PC-3 (cell line): ENCODE results near the gene SLC30A7. TPM values are rescaled to one million over a fixed set of nuclear protein-coding genes. Genes with fewer than 3 reads are reported as not detected.
A peak's percentile ranks its signal among the peaks of the same experiment; 100 is the strongest.

Source experiments
- ATAC-seq: fragments of 200-7000 bp; cut with Tn5 transposase; 2 replicates; pipeline ENCODE4 v1.9.1; 2020; ENCODE audit warnings: mild to moderate bottlenecking, moderate library complexity
- BruUV-seq: library from RNA; stranded (reverse); fragments of 400-500 nt; replicated peaks from 2 replicates; lab custom pipeline; 2021; lab: Mats Ljungman, UMichigan
- CTCF ChIA-PET: fragments of 300-600 bp; sonication (Branson Sonifier 250); formaldehyde crosslinking; loops from one replicate; lab custom pipeline; 2022; ENCODE audit warnings: antibody characterized with exemption; lab: Charles Lee
- POLR2A ChIA-PET: fragments of 300-600 bp; sonication (Branson Sonifier 250); formaldehyde crosslinking; loops from one replicate; lab custom pipeline; 2022; ENCODE audit warnings: antibody characterized with exemption; ENCODE audit not compliant: unreplicated experiment; lab: Charles Lee
- DNase-seq: peaks from one replicate; pipeline ENCODE4 v3.0.0-alpha.2; 2015
- H2AFZ ChIP-seq: fragments of 300-600 bp; sonication (generic); 2 replicates; pipeline ENCODE4 v1.6.0; 2016; ENCODE audit warnings: antibody characterized with exemption, low read length
- H3F3A ChIP-seq: fragments of 300-600 bp; sonication (generic); one replicate; pipeline ENCODE4 v1.6.0; 2017; ENCODE audit warnings: antibody characterized with exemption, low read length, control low read depth, mild to moderate bottlenecking; ENCODE audit not compliant: unreplicated experiment
- H3K27ac ChIP-seq: fragments of 300-600 bp; sonication (generic); 2 replicates; pipeline ENCODE4 v1.5.1; 2016; ENCODE audit warnings: mild to moderate bottlenecking, low read length
- H3K27me3 ChIP-seq: fragments of 300-600 bp; sonication (generic); 2 replicates; pipeline ENCODE4 v1.6.1; 2016; ENCODE audit warnings: low read length, mixed read lengths
- H3K36me3 ChIP-seq: fragments of 300-600 bp; sonication (generic); 2 replicates; pipeline ENCODE4 v1.6.1; 2016; ENCODE audit warnings: low read depth, mixed run types, low read length, mixed read lengths
- H3K4me1 ChIP-seq: fragments of 300-600 bp; sonication (generic); 2 replicates; pipeline ENCODE4 v1.5.1; 2016; ENCODE audit warnings: low read length; ENCODE audit not compliant: insufficient read depth
- H3K4me2 ChIP-seq: fragments of 300-600 bp; sonication (generic); 2 replicates; pipeline ENCODE4 v1.6.0; 2016; ENCODE audit warnings: low read length
- H3K4me3 ChIP-seq: fragments of 300-600 bp; sonication (generic); 2 replicates; pipeline ENCODE4 v1.5.1; 2016; ENCODE audit warnings: mild to moderate bottlenecking, low read length, mixed read lengths
- H3K79me2 ChIP-seq: fragments of 300-600 bp; sonication (generic); 2 replicates; pipeline ENCODE4 v1.6.1; 2017; ENCODE audit warnings: low read length, mixed read lengths
- H3K9ac ChIP-seq: fragments of 300-600 bp; sonication (generic); 2 replicates; pipeline ENCODE4 v1.6.0; 2016; ENCODE audit warnings: mild to moderate bottlenecking, low read length
- H3K9me2 ChIP-seq: fragments of 300-600 bp; sonication (generic); replicated peaks from 2 replicates; pipeline ENCODE4 v1.6.1; 2016; ENCODE audit warnings: mixed run types, low read length, mixed read lengths
- H3K9me3 ChIP-seq: fragments of 300-600 bp; sonication (generic); 2 replicates; pipeline ENCODE4 v1.6.1; 2016; ENCODE audit warnings: low read length, mixed read lengths
- H4K20me1 ChIP-seq: fragments of 300-600 bp; sonication (generic); 2 replicates; pipeline ENCODE4 v1.6.1; 2016; ENCODE audit warnings: low read length, mixed read lengths
- EZH2 ChIP-seq: fragments of 300-600 bp; sonication (generic); IDR thresholded peaks from one replicate; pipeline ENCODE4 v1.6.1; 2017; ENCODE audit warnings: antibody characterized with exemption, mild to moderate bottlenecking, low read length; ENCODE audit not compliant: unreplicated experiment
- EZH2phosphoT487 ChIP-seq: fragments of 300-600 bp; sonication (generic); IDR thresholded peaks from 2 replicates; pipeline ENCODE4 v1.6.1; 2018; ENCODE audit warnings: mild to moderate bottlenecking, antibody characterized with exemption, low read length, borderline replicate concordance
- intact Hi-C: fragments of 100-400 bp; cut with micrococcal nuclease; formaldehyde crosslinking; loops from 2 replicates; pipeline ENCODE4 v1.9.0; 2023
- total RNA-seq: library from RNA; depleted of rRNA; stranded (reverse); fragments of >200 nt; gene quantifications from 2 replicates; pipeline ENCODE4 v1.2.3, GENCODE V29; 2014
- TF ChIP-seq, protein P1 (sequence below): fragments of 300-600 bp; sonication (generic); conservative IDR thresholded peaks from 2 replicates; pipeline ENCODE4 v1.5.1; 2017; ENCODE audit warnings: antibody characterized with exemption, low read depth, mild to moderate bottlenecking, low read length

The SLC30A7 gene
- total RNA-seq, 1 experiment from 2014 or later: 24.0 TPM

GRCh38 chr1:101025657-101026429, 130.0 kb downstream of the SLC30A7 start, which contains the start of gene DPH5:
DPH5 (minus strand) TSS chr1:101025784; CDS start chr1:101025443, 341 bp downstream.
- Histone ChIP-seq H3K4me3 (peak within 1 kb of the TSS; percentile 80), H3K9me2 (no peaks in the 10 kb centered on the region), H3K9me3 (no peaks in the 10 kb centered on the region), H3K27ac (peak within 1 kb of the TSS; percentile 65), H3K9ac (peak within 1 kb of the TSS; percentile 92), H3K4me2 (peak within 1 kb of the TSS; percentile 94), H3K27me3 (no peaks in the 10 kb centered on the region), H3F3A (no peaks in the 10 kb centered on the region), H2AFZ (peak within 1 kb of the TSS; percentile 92), H4K20me1 (no peaks in the 10 kb centered on the region), H3K36me3 (peaks cover 6% of the 10 kb centered on the region; the same call in 1 of the 2 replicates), H3K4me1 (peaks cover 30% of the 10 kb centered on the region), H3K79me2 (peaks cover 43% of the 10 kb centered on the region)
- ChIA-PET CTCF (no interaction called here), POLR2A (interaction anchor here (0.5 kb wide), 1 partner anchor 97 kb away, joined by 6 read pairs; no protein-coding TSS in a partner anchor)
- intact Hi-C loops: loop anchor here (1.0 to 5.0 kb wide), 3 partner anchors 104 to 262 kb away; no protein-coding TSS in a partner anchor
- peak; percentile 89 for ATAC-seq
- BruUV-seq: TSS peak; percentile 79
- TF ChIP-seq EZH2: no peak
- TF ChIP-seq, protein P1, sequence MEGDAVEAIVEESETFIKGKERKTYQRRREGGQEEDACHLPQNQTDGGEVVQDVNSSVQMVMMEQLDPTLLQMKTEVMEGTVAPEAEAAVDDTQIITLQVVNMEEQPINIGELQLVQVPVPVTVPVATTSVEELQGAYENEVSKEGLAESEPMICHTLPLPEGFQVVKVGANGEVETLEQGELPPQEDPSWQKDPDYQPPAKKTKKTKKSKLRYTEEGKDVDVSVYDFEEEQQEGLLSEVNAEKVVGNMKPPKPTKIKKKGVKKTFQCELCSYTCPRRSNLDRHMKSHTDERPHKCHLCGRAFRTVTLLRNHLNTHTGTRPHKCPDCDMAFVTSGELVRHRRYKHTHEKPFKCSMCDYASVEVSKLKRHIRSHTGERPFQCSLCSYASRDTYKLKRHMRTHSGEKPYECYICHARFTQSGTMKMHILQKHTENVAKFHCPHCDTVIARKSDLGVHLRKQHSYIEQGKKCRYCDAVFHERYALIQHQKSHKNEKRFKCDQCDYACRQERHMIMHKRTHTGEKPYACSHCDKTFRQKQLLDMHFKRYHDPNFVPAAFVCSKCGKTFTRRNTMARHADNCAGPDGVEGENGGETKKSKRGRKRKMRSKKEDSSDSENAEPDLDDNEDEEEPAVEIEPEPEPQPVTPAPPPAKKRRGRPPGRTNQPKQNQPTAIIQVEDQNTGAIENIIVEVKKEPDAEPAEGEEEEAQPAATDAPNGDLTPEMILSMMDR: no peak
- TF ChIP-seq EZH2phosphoT487: no peak
- DNase-seq: peak; percentile 90

DNA sequence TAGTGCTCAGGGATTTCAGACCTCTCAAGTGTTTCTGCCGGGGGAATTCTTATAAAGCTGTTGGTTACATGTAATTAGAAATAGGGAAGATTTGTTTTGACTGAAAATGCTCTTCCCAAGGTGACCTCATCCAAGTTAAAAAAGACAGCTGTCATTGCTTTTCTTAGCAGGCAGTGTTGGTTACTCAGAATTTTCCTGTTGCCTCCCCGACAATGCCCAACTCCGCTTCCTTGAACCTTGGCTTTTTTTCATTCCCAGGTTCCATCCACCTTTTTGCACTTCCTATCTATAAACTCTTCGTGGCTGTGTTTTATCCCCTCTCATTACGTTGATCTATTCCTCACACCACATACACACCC, 130.5 kb downstream of the SLC30A7 start:
- Histone ChIP-seq H3K9me2 (no peaks in the 10 kb centered on the region), H3K4me2 (peak overlapping the region; percentile 94), H3K9ac (peak overlapping the region; percentile 92), H3F3A (no peaks in the 10 kb centered on the region), H3K9me3 (no peaks in the 10 kb centered on the region), H4K20me1 (no peaks in the 10 kb centered on the region), H3K4me3 (peak overlapping the region; percentile 80), H3K4me1 (peaks cover 30% of the 10 kb centered on the region), H3K36me3 (0 out of 2 replicates have a peak, but pooled peaks cover 1% of the 10 kb centered on the region), H3K27ac (peak overlapping the region; percentile 65), H2AFZ (peak overlapping the region; percentile 92), H3K27me3 (no peaks in the 10 kb centered on the region), H3K79me2 (peaks cover 43% of the 10 kb centered on the region)
- DNase-seq (no peak), ATAC-seq (no peak)
- intact Hi-C loops: loop anchor here (5.0 kb wide), 1 partner anchor 104 kb away; no protein-coding TSS in a partner anchor
- ChIA-PET POLR2A (no interaction called here), CTCF (no interaction called here)
- TF ChIP-seq, protein P1: no peak
- TF ChIP-seq EZH2phosphoT487 (no peak), EZH2 (no peak)
- no TSS peak for BruUV-seq
